CD4-positive, alpha-beta T cell treated with Interleukin-4 for 1 hour (primary cell): ENCODE measurements around the gene WWC2.
A peak's percentile ranks its signal among the peaks of the same experiment; 100 is the strongest.

Source experiments
- DNase-seq, 2 donors: peaks; one replicate each; pipeline ENCODE4 v3.0.0-alpha.2; 2020 to 2022

WWC2 gene

DNA sequence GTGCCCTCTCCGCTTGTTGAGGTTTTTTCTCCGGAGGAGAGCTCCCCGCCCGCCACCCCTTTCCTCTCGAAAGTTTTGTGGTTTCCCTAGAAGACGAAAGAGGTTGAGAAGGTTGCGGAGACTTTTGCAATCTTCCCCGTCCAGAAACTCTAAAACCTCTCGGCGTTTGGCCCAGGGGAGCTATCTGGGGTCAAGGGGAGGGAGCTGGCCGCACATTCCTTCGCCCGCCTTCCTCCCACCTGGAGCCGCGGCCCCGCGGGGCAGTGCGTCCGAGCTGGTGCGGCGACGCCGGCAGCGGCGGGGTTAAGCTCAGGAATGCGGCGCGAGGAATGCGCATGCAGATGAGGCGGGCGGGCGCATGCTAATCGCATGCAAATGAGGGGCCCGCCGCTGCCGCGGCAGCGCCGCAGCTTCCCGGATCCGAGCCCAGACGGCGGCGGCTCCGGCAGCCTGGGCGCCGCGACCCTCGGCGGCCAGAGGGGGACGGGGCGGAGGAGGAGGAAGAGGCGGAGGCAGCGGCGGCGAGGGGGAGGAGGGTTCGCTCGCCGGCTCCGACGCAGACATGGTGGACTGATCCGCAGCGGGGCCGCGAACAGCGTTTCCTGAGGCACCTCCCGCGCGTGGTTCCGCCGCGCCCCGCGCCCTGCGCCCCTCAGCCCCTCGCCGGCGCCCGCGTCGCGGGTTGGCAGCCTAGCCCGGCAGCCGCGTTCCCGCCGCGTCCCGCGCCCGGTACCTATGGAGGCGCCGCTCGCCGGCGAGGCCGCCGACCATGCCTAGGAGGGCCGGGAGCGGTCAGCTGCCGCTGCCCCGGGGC is at the start of gene WWC2:
WWC2 (plus strand) TSS at position 535 of the 814 bp plus-strand sequence; CDS start at position 770, 235 bp downstream.
- DNase-seq: peak; percentile 63 to 67

DNA sequence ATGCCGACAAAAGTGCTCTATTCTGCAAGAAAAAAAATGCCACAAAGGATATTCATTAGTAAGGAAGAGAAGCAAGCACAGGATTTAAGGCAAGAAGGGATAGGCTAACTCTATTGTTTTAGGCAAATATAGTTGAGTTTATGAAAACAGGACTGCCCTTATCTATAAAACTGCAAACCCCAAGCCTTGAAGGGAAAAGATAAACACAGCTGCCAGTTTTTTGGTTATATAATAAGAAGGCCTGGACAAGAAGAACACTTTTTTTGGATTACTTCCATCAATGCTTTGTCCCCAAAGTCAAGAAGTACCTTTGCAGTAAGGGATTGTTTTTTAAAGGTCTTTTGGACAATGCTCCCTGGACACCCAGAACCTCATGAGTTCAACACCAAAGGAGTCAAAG is 45.4 kb upstream of the WWC2 start:
- no peak for DNase-seq

DNA sequence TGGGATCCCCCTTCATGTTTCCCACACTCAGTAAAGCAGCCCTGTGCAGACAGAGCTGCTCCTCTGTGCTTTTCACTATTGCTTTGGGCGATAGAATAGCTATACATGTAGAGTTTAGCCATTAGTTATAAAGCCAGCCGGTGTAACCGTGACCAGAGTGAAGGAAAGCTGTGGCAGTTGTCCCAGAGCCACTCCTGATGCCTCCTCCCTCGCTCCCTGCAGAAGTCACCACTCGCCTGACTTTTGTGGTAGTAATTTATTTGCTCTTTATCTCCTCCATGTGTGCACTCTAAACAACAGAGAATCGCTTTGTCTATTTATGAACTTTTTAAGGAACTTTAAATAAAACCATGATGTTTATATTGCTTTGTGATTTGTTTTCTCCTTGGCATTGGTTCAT is 41.8 kb upstream of the WWC2 start:
- no peak for DNase-seq

DNA sequence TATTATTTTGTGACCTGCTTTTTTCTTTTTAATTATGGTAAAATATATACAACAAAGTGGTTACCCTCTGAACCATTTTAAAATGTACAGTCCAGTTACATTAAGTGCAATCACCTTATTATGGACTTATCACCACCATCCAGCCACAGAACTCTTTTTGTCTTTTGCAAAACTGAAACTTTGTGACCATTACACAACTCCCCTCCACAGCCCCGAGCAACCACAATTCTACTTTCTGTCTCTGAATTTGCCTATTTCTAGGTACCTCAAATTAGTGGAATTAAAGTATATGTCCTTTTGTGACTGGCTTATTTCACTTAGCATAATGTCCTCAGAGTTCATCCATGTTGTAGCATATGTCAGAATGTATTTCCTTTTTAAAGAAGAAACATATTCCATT is 39.3 kb upstream of the WWC2 start:
- DNase-seq: no peak

DNA sequence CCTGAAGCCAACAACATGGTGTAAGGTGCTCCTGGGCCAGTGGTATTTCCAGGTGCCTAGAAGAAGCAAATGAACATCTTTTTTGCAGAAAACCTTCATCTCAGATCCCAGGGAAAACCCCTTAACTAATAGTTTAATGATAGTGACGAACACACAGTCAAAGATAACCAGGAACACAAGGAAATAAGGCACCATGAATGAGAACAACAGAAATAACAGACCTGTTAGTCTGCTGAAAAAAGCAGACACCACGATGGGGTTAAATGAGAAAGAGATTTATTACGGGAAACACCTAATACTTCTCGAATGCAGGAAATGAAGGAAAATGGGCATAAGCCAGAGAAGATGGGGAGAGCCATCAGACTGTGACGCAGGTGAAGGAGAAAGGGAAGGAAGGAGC is 30.6 kb upstream of the WWC2 start:
- no peak for DNase-seq

DNA sequence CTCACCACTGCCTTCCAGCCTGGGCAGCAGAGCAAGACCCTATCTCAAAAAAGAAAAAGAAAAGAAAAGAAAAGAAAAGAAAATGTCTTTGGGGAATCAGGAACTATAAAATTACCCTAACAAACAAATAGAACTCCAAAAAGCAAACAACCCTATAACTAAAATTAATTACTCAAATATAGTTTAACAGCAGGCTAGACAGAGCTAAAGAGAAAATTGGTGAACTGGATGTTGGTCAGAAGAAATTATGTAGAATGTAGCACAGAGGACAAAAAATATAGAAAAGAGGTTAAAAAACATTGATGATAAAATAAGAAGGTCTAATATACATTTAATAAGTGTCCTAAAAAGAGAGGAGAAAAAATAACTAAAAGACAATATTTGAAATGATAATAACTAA is 27.8 kb upstream of the WWC2 start:
- no peak for DNase-seq

DNA sequence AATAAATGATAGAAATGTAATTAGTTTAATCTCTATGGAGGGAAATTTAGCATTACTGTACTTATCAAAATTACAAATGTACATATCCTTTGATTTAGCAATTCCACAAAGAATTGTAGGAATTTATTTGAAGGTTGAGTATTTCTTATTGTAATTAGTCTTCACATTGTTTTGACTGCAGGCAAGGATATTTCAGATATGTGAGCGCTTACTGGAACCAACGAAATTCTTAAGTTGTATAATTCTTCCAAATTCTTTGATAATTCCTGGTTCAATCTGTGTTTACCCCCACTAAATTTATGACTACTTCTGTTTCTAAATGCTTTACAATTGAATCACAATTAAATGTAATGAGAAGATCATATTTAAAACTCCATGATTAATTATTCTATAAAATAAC is 26.9 kb upstream of the WWC2 start:
- no peak for DNase-seq

DNA sequence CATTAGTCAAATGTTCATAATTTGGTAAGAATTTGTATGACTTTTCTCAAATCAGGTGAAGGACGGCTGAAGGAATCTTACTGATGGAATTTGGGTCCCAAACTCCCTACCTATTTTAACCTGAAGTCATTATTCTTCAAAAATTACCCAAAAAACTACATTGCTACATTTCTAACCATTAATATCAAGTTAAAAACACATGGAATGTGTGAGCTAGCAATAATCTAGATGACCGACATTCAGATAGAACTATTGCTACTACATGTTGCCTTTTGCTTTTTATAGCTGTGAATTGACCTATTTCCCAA is 25.3 kb upstream of the WWC2 start:
- DNase-seq: no peak

DNA sequence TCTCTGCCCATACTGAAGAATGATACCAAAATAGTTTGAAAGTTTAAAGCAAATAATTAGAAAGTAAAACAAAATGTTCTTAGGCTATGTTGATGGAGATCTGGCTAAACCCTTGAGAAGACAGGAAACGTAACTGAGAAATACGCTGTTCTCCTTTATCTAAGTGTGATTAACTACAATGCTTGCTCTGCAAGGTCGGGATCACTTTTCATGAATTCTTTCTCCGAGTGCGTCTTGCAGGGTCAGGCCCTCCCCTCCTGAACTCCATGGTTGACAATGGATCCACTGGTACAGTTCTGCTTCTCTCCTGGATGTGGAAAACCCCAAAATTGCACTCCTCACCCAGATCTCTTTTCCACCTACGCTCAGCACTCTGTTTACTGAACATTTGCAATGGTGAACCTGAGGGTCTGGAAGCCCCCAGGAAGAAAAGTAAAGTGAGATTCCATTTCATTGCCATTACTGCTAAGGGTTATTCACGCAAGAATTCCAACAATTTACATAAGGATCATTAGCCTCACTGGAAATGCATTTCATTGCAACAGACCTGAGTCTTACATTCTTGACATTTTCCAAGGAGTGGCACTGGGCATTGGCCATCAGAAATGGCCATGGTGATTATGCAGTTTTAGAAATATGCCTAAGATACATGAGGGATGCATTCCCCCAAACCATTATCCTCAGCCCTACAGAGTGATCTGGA is 24.6 kb upstream of the WWC2 start:
- no peak for DNase-seq

DNA sequence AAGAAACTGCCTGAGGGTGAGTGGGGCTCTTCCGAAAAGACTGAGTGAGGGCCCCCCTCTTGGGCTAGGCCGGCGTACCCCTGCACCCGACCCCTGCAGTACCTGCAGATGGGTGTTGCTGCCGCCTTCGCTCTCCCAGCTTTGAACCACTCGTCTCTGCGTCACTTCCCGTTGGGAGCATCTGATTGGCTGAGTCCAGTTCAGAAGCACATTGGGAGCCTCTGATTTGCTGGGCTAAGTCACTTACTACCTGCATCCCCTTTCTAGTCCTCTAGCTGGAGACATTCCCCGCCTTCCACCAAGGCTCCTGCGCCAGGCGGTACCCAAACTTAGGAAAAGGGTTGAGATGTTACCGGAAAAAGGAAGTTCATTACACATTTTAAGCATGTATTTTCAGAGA is 20.4 kb upstream of the WWC2 start:
- no peak for DNase-seq

DNA sequence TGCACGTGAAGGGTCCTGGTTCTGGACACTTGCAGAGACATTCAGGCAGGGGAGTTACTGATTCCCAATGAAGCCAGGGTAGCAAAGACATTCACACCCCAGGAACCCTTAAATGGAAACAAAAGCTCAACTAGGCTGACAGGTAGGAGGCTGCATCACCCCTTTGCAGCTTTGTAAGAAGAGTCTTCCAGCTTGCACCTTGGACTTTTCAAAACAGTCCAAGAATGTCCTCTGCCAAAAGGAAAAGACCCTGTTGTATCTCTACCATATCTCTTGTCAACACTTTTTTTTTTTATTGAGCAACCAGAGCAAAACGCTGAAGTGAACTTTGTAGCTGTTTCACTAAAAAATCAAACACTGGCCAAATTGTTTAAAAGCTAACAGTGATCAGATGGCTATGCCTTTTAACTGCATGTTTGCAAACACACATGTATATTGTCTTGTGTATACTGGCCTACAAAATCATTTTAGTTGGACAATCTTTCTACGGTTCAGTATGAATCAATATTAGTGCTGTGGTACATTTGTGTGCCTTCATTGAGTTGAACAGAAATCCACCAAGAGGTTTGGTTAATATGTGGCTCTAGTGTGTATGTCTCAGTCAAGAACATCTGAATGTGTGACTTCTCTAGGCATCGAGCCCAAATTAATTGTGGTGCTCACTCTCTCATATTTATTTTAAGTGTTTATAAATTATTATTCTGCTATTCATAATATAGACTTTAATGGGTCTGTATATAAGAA is 18.5 kb upstream of the WWC2 start:
- DNase-seq: no peak

DNA sequence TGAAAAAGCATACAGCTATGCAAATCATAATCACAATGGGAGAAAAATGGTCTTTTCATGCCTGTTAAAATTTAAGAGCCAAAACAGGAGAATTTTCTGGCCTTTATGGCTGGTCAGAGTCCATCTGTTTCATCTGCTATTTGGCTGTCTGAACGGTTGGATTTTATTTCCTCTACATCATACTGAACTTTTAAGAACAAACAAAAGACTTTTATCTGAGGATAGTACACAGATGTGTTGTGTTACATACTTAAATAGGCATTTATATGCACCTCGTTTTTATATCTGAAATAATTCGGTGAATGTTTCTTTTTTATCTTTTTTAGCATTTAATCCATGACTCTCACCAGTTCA is 18.0 kb upstream of the WWC2 start:
- no peak for DNase-seq

DNA sequence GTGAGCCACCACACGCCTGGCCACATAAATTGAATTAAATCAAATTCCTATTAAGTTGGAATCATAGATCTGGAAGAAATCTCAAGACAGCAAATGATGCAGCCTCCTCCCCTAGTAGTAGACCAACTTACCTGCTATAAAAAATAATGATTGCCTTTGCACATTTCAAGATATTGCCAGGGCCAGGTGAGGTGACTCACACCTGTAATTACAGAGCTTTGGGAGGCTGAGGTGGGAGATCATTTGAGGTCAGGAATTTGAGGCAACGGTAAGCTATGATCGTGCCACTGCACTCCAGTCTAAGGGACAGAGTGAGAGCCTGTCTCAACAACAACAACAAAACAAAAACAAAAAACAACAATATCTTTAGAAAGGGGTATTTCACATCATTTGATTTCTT is 17.0 kb upstream of the WWC2 start:
- no peak for DNase-seq

DNA sequence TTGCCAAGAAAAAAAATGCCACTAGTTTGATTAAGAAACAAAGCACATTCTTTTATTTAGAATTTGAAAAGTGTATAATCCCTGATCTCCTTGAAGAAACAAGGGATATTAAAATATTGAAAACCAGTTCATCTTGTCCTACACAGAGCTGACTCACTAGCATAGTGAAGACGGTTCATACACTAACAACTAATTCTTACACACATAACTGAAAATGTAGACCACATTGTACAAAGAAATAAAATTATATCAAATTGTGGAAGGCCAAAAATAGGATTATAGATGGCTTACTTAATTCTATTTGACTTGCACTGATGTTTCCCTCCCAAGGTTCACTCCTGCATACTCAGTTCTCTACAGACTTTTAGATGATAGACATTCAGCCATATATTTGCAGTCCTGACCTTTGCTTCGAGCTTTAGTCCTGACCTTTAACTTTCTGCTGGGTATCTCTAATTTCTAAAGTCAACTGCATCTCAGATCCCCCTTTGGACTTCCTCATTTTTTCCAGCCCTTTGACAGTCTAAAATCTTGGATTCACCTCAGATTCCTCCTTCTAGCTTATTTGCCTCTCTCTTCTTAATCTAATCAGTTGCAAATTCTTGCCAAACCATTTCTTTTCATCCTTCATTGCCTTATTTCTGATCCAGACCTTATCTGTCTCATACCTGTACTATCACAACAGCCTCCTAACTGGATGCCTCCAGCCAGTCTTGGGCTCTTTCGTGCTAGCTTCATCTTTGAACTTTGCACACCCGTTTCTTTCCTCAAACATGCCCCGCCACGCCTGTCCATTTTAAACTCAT is 4.5 kb upstream of the WWC2 start:
- DNase-seq: no peak

DNA sequence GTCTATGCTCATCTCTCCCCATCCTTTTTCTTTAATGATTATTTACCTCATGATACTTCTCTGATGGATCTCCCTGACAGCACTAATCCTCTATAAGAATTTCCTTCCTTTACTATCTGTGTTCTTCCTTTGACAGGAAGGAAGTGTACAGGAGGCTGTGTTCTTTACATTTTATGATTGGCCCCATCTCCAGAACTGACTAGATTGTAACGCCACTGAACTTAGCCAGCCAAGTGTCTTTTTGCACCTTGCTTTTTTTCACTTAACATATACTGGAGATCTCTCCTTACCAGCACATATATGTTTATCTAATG is 3.9 kb upstream of the WWC2 start:
- DNase-seq: no peak

DNA sequence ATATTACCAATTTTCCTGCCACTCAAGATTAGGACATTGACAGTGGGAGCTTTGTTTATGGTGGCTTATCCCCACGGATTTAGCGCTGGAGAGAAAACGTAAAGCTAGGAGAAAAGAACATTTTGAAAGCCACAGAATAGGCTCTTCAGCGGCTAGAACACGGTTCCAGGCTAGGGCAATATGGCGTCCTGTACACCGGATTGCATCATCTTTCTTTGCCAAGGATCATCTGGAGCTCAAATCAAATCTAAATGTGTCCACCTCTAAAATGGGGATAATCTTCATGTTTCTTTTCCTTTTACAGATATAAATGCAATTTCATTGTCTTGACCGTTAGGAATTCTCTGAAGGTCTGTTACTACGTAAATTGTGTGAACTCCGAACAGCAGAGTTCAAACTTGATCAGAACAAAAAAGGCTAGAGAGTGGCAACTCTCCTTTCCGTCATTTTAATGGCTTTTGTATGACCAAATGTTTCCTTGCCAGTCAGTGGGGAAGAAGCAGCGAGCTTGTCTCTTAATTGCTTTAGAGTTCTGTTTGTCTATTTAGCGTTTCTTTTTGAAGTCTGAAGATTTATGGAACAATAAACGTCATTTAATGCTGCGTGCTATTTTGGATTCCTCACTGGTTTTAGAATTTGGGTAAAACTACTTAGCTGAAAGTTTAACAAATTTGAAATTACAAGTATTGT is 2.6 kb upstream of the WWC2 start:
- DNase-seq: no peak

DNA sequence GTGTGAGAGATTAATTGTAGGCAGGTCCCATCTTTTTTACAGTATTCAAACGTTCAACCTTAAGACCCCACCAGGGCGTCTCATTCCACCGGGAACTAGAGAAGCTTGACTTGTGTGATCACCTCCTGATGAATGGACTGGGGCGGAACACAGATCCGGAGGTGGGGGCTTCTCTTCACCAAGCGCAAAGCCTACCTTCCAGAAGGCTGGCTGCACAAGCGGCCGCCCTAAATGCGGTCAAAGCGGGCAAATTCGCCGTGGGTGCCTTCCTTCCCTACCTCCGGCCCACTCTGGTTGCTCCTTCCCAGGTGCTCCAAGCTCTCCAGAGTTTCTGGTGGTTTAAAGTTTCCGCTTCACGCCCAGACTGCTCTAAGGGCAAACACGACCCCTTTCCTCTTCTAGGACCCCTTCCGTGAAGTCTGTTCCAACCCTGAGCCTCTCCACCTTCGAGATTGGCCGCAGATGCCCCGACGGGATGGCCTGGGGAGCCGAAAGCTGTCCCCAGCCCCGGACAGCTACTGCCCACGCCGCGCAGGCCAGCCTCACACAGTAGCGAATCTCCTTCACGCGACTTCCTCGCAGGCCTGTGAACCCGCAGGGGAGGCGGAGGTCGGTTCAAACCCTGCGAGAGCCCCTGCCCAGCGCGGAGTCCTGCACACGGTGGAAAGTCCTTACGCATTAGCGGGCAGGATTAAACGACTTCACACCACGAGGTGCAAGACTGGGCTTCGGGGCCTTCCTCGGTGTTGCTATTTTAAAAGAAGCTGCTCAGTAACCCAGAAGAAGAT is 1.6 kb upstream of the WWC2 start:
- DNase-seq: peak; percentile 18 to 21

DNA sequence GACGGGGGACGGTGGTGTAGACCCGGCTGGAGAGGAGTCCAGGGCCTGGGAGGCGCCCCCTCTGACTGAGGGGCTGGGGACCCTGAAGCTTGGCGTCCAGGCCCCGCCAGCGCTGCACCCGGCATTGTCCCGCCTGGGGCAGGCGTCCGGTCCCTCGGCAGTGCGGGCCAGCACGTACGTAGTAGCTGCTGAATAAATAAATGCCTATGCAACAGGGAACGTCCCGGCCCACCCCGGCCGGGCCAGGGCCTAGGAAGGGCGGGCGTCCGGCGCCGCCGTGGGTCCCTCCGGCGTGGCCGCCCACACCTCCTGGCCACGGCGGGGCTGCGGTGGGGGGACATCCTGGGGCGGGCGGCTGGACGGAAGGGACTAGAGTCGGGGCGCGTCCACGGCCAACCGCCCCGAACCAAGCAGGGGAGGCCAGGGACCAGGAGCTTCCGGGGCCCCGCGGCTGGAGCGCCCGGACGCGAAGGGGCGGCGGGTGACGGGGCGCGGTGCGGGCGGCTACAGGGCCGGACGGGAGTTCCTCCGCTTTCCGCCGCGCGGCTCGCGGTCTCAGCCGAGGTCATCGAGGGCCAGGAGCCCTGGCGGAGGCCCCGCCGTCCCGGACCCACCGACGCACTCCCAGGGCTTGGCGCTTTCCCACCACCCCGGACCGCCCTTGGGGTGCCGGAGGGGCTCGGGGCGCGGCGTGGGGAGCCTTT is 886 bp upstream of the WWC2 start:
- peak in 1 of 2 donors; percentile 13 for DNase-seq

DNA sequence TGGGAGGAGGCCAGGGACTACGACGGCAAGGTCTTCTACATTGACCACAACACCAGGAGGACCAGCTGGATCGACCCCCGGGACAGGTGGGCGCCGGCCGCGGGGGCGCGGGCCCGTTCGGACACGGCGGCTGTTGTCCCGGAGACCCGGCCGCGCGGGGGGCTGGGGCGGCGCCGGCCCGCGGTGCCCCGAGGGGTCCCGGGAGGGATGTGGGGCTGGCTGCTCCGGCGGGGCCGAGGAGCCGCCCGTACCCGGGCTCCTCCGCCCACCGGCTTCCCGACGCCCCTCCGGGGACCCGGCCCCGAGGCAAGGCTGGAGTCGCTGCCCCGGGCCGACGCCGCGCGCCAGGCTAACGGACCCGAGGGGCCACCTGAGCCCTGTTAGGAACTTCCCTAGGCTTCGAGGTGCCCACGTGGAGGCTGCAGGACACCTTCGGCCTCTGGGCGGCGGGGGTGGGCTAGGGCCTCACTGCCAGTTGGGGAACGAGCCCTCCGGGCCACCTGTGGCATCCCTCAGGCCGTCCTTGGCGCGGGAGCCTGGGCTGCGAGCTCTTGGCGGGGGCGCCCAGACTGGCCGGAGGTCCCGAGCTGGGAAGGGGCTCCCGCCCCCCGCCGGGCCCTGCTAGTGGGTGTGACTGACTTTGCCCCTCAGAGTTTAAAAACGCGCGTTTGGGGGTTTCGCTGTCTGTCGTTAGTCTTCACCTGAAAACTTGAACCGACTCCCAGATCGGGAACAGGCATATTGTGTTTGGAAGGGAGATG is 660 bp downstream of the WWC2 start:
- DNase-seq: peak in 1 of 2 donors; percentile 16

DNA sequence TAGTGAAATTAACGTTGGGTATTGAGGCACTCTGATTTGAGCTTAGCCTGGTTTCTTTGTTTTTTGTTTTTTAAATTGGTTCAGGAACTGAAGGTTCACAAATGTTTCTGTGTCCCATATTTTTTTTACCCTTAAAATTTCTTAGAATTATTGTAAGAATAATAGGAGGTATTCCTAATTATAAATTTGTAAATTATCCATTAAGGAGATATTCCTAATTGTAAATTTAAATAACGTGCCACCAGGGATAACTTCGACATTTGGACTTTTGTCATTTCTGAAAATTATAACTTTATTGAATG is 1.2 kb downstream of the WWC2 start:
- no peak for DNase-seq

DNA sequence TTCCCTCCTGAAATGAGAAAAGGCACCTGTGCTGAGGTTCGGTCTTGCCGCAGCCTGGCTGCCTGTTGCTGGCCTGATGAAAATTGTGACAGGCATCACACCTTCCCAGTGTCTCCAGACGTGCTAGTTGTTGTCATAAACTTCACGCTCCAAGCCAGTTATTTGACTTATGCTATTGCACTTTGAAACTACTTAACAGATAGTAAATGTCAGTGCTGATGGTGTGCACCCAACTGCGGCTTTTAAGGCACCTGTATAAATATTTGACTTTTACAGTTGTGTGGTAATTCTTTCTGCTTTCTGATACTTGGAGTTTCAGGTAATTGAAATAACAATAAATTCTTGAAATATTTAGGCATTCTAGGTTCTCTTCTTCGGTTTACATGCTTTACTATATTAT is 1.8 kb downstream of the WWC2 start:
- DNase-seq: no peak
